GOT3 (cell line): ENCODE measurements around the gene IRS1.

Experiments used
- DNase-seq: peaks from one replicate; lab custom pipeline; 2025; ENCODE audit warnings: mixed read lengths; lab: John Stamatoyannopoulos, UW

Gene IRS1

DNA sequence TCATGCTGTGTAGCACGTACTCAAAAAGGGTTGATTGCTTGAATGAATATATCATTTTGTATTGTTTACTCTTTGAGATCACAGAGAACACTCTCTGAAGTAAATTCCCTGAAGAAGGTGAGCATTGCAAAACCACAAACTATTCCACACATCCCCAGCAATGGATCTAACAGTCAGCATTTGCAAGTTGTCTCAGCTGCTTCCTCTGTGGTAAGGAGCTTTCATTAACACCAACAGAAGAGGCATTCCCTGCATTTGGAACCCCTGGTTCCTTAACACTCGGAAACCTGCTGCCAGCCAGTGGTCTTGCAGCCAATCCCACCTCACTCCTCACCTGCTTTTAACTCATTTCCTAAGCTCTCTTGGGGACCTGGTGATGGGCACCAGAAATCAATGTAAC lies 108.4 kb downstream of the IRS1 start:
- no peak for DNase-seq

DNA sequence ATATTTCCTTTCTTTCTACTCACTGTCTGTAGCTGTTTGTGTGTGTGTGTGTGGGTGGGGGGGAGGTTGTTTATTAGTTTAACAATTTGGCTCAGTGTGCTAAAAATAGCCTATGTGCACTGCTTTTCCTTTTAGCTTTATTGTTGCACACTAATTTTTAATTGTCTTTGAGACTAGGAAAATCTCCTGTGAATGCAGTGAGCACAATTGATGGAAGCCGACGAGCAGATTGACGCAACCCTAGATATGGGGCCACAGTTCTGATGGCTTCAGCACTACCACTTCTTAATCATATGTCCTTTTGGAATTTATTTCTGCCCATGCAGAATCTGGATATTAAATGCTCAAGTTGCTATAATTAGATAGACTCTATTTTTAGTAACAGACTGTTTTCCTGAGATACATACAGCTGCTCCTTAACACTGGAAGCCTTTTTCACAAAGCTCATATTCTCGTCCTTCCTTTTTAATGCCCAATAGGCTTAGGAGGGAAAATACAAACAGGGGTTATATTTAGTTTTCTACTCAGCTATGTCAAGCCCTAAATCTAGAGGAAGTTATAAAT lies 109.1 kb downstream of the IRS1 start:
- DNase-seq, result no peak

DNA sequence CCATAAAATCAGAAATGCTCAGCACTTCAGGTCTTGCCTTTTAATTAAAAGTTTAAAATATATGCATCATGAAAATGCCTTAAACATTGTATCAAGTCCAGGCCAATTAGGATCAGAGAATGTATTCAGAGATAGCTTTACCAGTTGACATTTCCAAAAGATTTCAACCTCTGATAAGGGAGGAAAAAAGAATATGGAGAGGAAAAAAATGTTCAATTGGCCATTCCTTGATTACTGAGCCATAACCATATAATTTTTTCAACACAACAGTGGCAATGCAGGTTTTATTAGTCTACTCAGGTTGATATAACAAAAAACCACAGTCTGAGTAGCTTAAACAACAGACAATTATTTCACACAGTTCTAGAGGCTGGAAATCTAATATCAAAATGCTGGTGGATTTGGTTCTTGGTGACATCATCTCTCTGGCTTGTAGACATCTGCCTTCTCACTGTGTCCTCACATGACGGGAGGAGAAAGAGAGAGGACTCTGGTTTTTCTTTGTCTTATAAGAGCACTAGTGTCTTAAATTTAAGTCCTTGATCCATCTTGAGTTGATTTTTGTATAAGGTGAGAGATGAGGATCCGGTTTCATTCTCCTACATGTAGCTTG lies 111.9 kb downstream of the IRS1 start:
- no peak for DNase-seq

DNA sequence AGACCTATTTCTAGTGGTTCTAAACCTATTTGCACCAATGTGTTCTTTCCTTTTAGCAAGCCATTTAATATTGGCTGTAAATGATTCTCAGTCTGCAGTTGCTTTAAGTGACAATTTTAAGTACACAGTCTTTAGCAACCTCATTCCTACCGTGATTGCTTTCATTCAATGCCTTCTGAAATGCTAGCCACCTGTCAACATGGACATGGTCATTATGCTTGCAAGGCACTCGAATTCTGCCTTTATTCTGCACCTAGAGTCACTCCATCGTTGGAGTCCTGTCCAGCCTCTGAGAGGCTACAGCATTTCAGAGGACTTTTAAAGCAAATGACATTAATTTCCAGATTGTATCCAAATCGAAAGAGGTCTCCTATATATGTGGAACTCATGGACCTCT lies 115.1 kb downstream of the IRS1 start:
- no peak for DNase-seq

DNA sequence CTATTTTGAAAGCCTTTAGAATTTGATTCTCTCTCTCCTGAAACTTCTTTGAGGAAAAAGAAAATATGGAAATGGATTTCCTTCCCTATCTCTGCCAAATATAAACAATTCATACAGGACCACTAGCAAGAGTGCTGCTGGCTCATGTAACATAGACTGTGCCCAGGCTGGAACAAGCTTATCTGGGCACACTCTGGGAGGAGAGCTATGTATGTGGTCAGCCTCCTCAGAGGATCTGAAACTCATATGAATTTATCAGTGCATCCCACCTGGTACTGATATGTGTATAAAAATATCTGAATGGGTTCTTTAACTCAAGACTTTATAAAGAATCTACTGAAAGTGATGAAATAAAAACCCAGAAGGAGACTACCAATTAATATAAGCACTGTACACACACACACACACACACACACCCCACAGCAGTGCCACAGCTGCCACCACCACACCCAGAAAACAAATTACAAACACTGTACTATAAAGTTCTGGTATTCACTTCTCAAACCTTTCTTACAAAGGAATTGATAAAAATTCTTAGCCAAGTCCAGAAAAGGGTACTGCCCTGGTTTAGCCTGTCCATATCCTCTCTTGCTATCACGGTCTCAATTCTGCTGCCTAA lies 115.6 kb downstream of the IRS1 start:
- no peak for DNase-seq

DNA sequence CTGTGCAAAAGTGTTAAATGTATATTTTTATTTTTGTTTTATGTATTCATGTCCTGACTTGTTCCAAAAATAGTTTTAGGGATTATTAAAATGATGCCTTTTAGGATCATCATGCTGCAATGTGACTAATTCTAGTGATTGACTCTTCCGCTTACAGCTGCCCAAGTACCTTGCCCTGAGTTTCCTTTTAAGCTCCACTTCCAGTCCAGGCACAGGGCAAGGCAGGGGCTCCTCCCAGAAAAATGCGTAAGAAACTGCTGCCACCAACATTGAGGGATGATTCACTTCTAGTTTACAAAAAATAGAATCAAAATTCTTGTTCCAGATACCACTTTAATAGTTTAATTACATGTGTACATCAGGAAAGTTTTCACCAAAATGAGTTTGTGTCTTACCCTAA lies 116.4 kb downstream of the IRS1 start:
- DNase-seq, result no peak
